ENCODE results near the gene IFNAR2.

DNA sequence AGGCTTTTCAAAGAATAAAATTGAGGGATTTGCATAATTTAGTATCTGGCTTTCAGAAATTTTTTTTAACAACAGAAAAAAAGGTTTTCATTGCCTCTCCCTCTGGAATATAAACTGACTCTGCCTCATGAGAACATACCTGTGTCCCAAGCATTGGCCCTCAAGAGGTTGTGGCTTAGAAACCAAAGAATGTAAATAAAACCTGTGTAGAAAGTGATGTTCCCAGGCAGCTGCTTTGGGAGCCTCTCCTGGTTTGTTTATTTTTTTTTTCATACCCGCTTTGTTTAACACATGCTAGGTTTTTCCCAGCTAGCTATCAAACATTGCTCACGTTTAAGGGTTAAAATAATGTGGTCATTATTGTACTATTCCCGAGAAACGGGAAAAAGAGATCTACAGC, 40.5 kb upstream of the IFNAR2 start:
- TF ChIP-seq, protein P1, sequence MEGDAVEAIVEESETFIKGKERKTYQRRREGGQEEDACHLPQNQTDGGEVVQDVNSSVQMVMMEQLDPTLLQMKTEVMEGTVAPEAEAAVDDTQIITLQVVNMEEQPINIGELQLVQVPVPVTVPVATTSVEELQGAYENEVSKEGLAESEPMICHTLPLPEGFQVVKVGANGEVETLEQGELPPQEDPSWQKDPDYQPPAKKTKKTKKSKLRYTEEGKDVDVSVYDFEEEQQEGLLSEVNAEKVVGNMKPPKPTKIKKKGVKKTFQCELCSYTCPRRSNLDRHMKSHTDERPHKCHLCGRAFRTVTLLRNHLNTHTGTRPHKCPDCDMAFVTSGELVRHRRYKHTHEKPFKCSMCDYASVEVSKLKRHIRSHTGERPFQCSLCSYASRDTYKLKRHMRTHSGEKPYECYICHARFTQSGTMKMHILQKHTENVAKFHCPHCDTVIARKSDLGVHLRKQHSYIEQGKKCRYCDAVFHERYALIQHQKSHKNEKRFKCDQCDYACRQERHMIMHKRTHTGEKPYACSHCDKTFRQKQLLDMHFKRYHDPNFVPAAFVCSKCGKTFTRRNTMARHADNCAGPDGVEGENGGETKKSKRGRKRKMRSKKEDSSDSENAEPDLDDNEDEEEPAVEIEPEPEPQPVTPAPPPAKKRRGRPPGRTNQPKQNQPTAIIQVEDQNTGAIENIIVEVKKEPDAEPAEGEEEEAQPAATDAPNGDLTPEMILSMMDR (IDR thresholded peaks at IDR 0.05), result no peak
- no peak for TF ChIP-seq POLR2A (IDR thresholded peaks at IDR 0.05)

Data from heart left ventricle (tissue), 13 donors.